Ishikawa (cell line): Measurements from ENCODE around the gene LSM10.

ENCODE experiments used
- CEBPB ChIP-seq: IDR thresholded peaks from 2 replicates; pipeline ENCODE4 v1.6.1; 2012
- CREB1 ChIP-seq: IDR thresholded peaks from 2 replicates; pipeline ENCODE4 v1.6.1; 2012; ENCODE audit warnings: low read depth
- EGR1 ChIP-seq: IDR thresholded peaks from 2 replicates; pipeline ENCODE4 v1.6.1; 2012
- EP300 ChIP-seq: IDR thresholded peaks from 2 replicates; pipeline ENCODE4 v1.6.1; 2012; ENCODE audit warnings: borderline replicate concordance
- FOXM1 ChIP-seq: IDR thresholded peaks from 2 replicates; pipeline ENCODE4 v1.6.1; 2012; ENCODE audit warnings: low read depth, borderline replicate concordance
- NFIC ChIP-seq: IDR thresholded peaks from 2 replicates; pipeline ENCODE4 v1.6.1; 2012
- RAD21 ChIP-seq: IDR thresholded peaks from 2 replicates; pipeline ENCODE4 v1.6.1; 2012; ENCODE audit warnings: low read depth
- TAF1 ChIP-seq: IDR thresholded peaks from 2 replicates; pipeline ENCODE4 v1.6.1; 2012; ENCODE audit warnings: low read depth, mild to moderate bottlenecking
- TCF12 ChIP-seq: IDR thresholded peaks from 2 replicates; pipeline ENCODE4 v1.6.1; 2012; ENCODE audit warnings: low read depth
- TEAD4 ChIP-seq: IDR thresholded peaks from 2 replicates; pipeline ENCODE4 v1.6.1; 2012
- YY1 ChIP-seq: IDR thresholded peaks from 2 replicates; pipeline ENCODE4 v1.6.1; 2012; ENCODE audit warnings: low read depth
- ZBTB7A ChIP-seq: IDR thresholded peaks from 2 replicates; pipeline ENCODE4 v1.6.1; 2012; ENCODE audit warnings: low read depth
- TF ChIP-seq, protein P1 (sequence below): IDR thresholded peaks from 2 replicates; pipeline ENCODE4 v1.6.1; 2012; ENCODE audit warnings: low read depth, mild to moderate bottlenecking
- TF ChIP-seq, protein P2 (sequence below): IDR thresholded peaks from 2 replicates; pipeline ENCODE4 v1.6.1; 2012
- TF ChIP-seq, protein P3 (sequence below): IDR thresholded peaks from 2 replicates; pipeline ENCODE4 v1.6.1; 2012

LSM10 gene

DNA sequence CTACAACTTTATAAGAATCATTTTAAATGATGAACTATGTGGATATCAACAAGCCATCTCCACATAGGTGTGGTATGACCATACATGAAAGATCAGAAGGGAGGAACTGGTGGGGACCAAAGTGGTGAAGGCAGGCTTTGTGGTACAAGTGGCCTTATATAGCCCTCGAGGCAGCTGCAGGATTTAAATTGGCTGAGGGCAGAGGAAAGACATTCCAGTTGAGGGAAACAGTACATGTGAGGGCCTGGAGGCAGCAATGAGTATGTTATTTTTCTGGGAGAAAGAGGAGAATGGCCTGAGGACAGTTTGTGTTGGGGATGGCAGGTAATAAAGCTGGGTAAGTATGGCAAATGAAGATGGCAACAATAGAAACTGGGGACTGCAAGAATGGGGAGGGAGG is 35.4 kb upstream of the LSM10 start:
- no peak for TF ChIP-seq NFIC

DNA sequence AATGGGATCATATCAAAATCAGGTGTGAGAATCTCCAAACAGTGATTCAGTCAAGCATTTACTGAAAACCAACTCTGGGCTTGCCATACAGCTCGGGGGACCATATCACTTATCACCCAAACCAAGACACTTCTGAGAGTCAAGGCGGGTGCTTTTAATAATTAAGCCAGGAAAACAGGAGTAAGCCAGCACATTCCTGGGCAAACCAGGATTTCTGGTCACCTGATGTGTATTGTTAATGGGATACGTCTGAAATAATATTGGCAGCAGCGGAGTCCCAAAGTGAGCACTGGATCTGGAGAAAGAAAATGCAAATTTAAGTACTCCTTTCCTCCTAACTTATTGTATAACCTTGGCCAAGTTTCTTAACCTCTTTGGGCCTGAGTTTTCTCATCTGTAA is 34.9 kb upstream of the LSM10 start:
- TF ChIP-seq YY1: no peak
- no peak for TF ChIP-seq CEBPB
- no peak for TF ChIP-seq TCF12
- TF ChIP-seq, protein P1, sequence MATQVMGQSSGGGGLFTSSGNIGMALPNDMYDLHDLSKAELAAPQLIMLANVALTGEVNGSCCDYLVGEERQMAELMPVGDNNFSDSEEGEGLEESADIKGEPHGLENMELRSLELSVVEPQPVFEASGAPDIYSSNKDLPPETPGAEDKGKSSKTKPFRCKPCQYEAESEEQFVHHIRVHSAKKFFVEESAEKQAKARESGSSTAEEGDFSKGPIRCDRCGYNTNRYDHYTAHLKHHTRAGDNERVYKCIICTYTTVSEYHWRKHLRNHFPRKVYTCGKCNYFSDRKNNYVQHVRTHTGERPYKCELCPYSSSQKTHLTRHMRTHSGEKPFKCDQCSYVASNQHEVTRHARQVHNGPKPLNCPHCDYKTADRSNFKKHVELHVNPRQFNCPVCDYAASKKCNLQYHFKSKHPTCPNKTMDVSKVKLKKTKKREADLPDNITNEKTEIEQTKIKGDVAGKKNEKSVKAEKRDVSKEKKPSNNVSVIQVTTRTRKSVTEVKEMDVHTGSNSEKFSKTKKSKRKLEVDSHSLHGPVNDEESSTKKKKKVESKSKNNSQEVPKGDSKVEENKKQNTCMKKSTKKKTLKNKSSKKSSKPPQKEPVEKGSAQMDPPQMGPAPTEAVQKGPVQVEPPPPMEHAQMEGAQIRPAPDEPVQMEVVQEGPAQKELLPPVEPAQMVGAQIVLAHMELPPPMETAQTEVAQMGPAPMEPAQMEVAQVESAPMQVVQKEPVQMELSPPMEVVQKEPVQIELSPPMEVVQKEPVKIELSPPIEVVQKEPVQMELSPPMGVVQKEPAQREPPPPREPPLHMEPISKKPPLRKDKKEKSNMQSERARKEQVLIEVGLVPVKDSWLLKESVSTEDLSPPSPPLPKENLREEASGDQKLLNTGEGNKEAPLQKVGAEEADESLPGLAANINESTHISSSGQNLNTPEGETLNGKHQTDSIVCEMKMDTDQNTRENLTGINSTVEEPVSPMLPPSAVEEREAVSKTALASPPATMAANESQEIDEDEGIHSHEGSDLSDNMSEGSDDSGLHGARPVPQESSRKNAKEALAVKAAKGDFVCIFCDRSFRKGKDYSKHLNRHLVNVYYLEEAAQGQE: no peak
- no peak for TF ChIP-seq CREB1
- no peak for TF ChIP-seq EGR1
- TF ChIP-seq TEAD4: no peak
- TF ChIP-seq RAD21: no peak
- TF ChIP-seq TAF1: no peak
- TF ChIP-seq, protein P2, sequence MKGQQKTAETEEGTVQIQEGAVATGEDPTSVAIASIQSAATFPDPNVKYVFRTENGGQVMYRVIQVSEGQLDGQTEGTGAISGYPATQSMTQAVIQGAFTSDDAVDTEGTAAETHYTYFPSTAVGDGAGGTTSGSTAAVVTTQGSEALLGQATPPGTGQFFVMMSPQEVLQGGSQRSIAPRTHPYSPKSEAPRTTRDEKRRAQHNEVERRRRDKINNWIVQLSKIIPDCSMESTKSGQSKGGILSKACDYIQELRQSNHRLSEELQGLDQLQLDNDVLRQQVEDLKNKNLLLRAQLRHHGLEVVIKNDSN: no peak
- TF ChIP-seq, protein P3, sequence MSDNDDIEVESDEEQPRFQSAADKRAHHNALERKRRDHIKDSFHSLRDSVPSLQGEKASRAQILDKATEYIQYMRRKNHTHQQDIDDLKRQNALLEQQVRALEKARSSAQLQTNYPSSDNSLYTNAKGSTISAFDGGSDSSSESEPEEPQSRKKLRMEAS: no peak
- TF ChIP-seq EP300: no peak
- TF ChIP-seq NFIC: no peak
- TF ChIP-seq ZBTB7A: no peak
- no peak for TF ChIP-seq FOXM1

DNA sequence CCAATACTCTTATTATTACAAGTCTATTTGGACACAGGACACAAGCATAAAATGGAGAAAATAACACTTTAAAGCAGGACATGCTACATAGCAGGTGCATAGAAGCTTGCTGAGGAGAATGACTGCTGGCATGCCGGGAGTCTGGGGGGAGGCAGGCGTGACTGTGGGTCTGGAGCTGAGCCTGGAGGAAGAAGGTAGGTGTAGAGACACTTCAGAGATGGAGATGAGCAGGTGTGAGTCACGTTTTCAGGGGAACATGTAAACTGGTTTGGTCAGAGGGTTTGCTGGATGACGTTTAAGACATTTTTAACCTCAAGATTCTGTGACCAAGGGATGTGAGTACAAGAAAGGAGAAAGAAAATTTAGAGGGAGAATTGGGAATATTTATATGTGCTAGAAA is 28.1 kb upstream of the LSM10 start:
- TF ChIP-seq FOXM1 (no peak), RAD21 (no peak), ZBTB7A (no peak), CREB1 (no peak), EGR1 (no peak), CEBPB (no peak), TEAD4 (no peak), YY1 (no peak), TCF12 (no peak), EP300 (no peak), NFIC (no peak), TAF1 (no peak)
- TF ChIP-seq, protein P2: no peak
- TF ChIP-seq, protein P3: no peak
- TF ChIP-seq, protein P1: no peak

DNA sequence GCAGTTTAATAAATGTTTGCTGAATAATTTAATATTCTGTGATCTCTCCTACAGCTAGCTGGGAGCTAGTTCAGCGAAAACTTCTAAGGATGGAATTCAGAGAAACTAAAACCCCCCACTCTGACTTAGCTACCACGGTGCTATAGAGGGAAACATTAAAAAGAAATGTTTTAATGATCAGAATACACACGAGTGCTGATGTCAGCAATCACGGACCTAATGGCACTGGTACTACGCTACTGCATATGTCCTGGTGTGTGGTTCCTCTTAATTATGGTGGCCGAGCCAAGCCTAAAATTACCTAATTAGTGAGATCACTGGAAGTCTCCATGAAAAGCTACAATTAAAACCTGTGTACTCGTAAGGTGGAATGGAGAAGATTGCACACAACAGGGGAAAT is 23.9 kb upstream of the LSM10 start:
- TF ChIP-seq ZBTB7A: no peak

DNA sequence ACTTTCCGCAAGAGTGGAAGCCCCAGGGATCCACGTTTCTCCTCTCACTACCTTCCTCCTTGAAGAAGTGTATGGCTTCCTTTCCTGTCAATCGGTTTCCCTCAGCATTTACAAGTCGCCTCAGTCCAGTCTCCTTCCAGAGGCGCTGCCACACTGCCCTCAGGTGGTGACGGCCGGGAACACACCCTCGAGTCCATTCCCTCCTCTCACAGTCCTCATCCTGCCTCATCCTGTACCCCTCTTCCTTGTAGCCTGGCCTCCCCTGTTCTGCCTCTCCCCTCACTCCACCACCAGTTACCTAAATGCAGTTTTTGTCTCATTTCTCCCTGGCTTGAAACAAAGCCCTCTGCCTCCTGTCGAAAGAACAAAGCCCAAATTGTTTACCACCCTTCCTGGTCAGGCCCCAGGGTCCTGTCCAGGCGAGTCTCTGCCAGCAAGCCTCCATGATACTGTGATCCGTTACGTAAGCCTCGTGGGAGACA is 23.2 kb upstream of the LSM10 start:
- TF ChIP-seq TEAD4 (no peak), RAD21 (peak; percentile 98), YY1 (no peak), TCF12 (no peak), ZBTB7A (no peak), CEBPB (no peak)
- TF ChIP-seq, protein P3: no peak
- TF ChIP-seq, protein P2: no peak

DNA sequence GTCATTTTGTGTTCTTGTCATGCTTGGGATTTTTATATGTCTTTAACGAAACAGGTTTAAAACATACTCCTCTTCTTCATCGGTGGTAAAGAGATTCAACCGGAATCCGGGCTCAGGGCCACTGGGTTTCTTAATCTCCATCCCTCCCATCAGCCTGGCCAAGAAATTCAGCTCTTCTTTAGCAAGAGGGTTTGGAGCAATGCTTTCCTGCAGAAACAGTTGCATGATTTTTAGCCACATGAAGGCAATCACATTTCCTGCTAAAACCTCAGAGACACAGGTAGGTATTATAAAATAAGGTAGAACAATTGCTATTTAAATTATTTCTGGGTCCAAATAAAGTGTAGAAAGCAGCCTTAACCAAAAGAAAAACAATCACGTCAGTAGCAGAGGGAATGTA is 22.7 kb upstream of the LSM10 start:
- no peak for TF ChIP-seq TEAD4
- TF ChIP-seq, protein P2: no peak
- TF ChIP-seq NFIC: no peak
- TF ChIP-seq RAD21: no peak
- no peak for TF ChIP-seq EP300
- TF ChIP-seq TCF12: no peak
- TF ChIP-seq CREB1: no peak
- no peak for TF ChIP-seq TAF1
- no peak for TF ChIP-seq FOXM1
- TF ChIP-seq CEBPB: no peak
